CD14-positive monocyte (primary cell): Measurements from ENCODE around the gene GRIK4. TPM values are rescaled to one million over a fixed set of nuclear protein-coding genes. Genes with fewer than 3 reads are reported as not detected.

ENCODE experiments used
- DNase-seq, 3 donors: peaks; one replicate each; pipeline ENCODE4 v3.0.0-alpha.2; 2011 to 2022
- H2AFZ ChIP-seq: 2 replicates; pipeline ENCODE4 v1.6.0; 2012; ENCODE audit warnings: mild to moderate bottlenecking, low read depth, low read length, inconsistent platforms; ENCODE audit not compliant: insufficient read depth, poor library complexity, severe bottlenecking
- H3K27ac ChIP-seq, 2 donors: 1 replicate in 1 of 2; 2 replicates in 1 of 2; pipeline ENCODE4 v1.5.1; 2012 to 2013; ENCODE audit warnings: low read length in 2 of 2, control low read depth in 1 of 2, inconsistent platforms in 1 of 2, low read depth in 1 of 2, mild to moderate bottlenecking in 1 of 2
- H3K27me3 ChIP-seq, 2 donors: one replicate each; pipeline versions ENCODE4 v1.6.0 to v1.6.1; 2011 to 2013; ENCODE audit warnings: low read length in 2 of 2; ENCODE audit not compliant: control insufficient read depth in 2 of 2, insufficient read depth in 2 of 2
- H3K36me3 ChIP-seq, 2 donors: replicated peaks in 1 of 2; 1 replicate in 1 of 2; 2 replicates in 1 of 2; pipeline versions ENCODE4 v1.5.1 to v1.6.1; 2012 to 2013; ENCODE audit warnings: low read length in 2 of 2, control low read depth in 1 of 2, inconsistent platforms in 1 of 2, mild to moderate bottlenecking in 1 of 2; ENCODE audit not compliant: insufficient read depth in 2 of 2, control insufficient read depth in 1 of 2
- H3K4me1 ChIP-seq, 2 donors: 1 replicate in 1 of 2; 2 replicates in 1 of 2; pipeline versions ENCODE4 v1.5.1 to v1.6.1; 2012 to 2013; ENCODE audit warnings: low read length in 2 of 2, control low read depth in 1 of 2, inconsistent platforms in 1 of 2, mild to moderate bottlenecking in 1 of 2, moderate library complexity in 1 of 2; ENCODE audit not compliant: insufficient read depth in 2 of 2, control insufficient read depth in 1 of 2
- H3K4me2 ChIP-seq: replicated peaks from 2 replicates; pipeline ENCODE3; 2012; ENCODE audit warnings: low read length, moderate library complexity, mild to moderate bottlenecking; ENCODE audit not compliant: poor library complexity, severe bottlenecking; ENCODE audit errors: extremely low read depth
- H3K4me3 ChIP-seq, 3 experiments: fragments of 200-600 bp in 1 of 3; sonication (generic) in 1 of 3; replicated peaks in 1 of 3; 1 replicate in 2 of 3; 2 replicates in 1 of 3; pipeline ENCODE4 v1.5.1; 2011 to 2013; ENCODE audit warnings: low read length in 3 of 3, mild to moderate bottlenecking in 3 of 3, control low read depth in 2 of 3, low read depth in 2 of 3, inconsistent platforms in 1 of 3, moderate library complexity in 1 of 3
- H3K79me2 ChIP-seq: 2 replicates; pipeline ENCODE4 v1.6.0; 2012; ENCODE audit warnings: mild to moderate bottlenecking, control low read depth, inconsistent platforms, low read length, moderate library complexity; ENCODE audit not compliant: insufficient read depth
- H3K9ac ChIP-seq: 2 replicates; pipeline ENCODE4 v1.6.0; 2017; ENCODE audit warnings: low read length, mild to moderate bottlenecking; ENCODE audit not compliant: insufficient read depth, poor library complexity, severe bottlenecking
- H3K9me3 ChIP-seq, 2 donors: replicated peaks in 1 of 2; 1 replicate in 1 of 2; 2 replicates in 1 of 2; pipeline versions ENCODE4 v1.5.1 to v1.6.1; 2012 to 2013; ENCODE audit warnings: low read length in 2 of 2, control low read depth in 1 of 2; ENCODE audit not compliant: control insufficient read depth in 1 of 2, insufficient read depth in 1 of 2
- H4K20me1 ChIP-seq: 2 replicates; pipeline ENCODE4 v1.6.0; 2012; ENCODE audit warnings: mild to moderate bottlenecking, low read length, control low read depth, moderate library complexity; ENCODE audit not compliant: insufficient read depth
- H3K27ac Mint-ChIP-seq, 7 donors: one replicate each; pipeline ENCODE4 v1.8.0; 2020; ENCODE audit warnings: mild to moderate bottlenecking in 7 of 7, mixed read lengths in 7 of 7, moderate library complexity in 6 of 7, inconsistent platforms in 2 of 7
- H3K27me3 Mint-ChIP-seq, 3 donors: one replicate each; pipeline ENCODE4 v1.8.0; 2021 to 2022; ENCODE audit warnings: low read depth in 3 of 3, mild to moderate bottlenecking in 3 of 3, mixed read lengths in 3 of 3, moderate library complexity in 3 of 3, inconsistent platforms in 1 of 3
- H3K36me3 Mint-ChIP-seq, 2 donors: one replicate each; pipeline ENCODE4 v1.8.0; 2020; ENCODE audit warnings: mixed read lengths in 2 of 2, inconsistent platforms in 1 of 2, mild to moderate bottlenecking in 1 of 2
- H3K4me1 Mint-ChIP-seq: one replicate; pipeline ENCODE4 v1.8.0; 2020; ENCODE audit warnings: mild to moderate bottlenecking, mixed read lengths
- H3K4me3 Mint-ChIP-seq, 2 donors: one replicate each; pipeline ENCODE4 v1.8.0; 2020; ENCODE audit warnings: mild to moderate bottlenecking in 2 of 2, mixed read lengths in 2 of 2, moderate library complexity in 1 of 2
- H3K9me3 Mint-ChIP-seq, 7 donors: one replicate each; pipeline ENCODE4 v1.8.0; 2020 to 2022; ENCODE audit warnings: mixed read lengths in 7 of 7, mild to moderate bottlenecking in 6 of 7, moderate library complexity in 6 of 7, inconsistent platforms in 2 of 7
- WGBS: methylation state at CpG from one replicate; pipeline ENCODE4 v1.1.5; 2013; ENCODE audit warnings: missing lambda C conversion rate; ENCODE audit not compliant: insufficient coverage; 5-methylcytosine and 5-hydroxymethylcytosine counted together
- intact Hi-C, 2 donors: fragments of 100-400 bp; cut with micrococcal nuclease; formaldehyde crosslinking; loops; one replicate each; pipeline versions ENCODE4 v1.15.0 to v1.15.1; 2023
- polyA plus RNA-seq, 3 donors: library from polyadenylated mRNA; depleted of rRNA in 1 of 3; unstranded in 2 of 3; stranded (reverse) in 1 of 3; fragments of 300-500 nt in 2 of 3; fragments of >200 nt in 1 of 3; fragmentation: Illumina TruSeq in 2 of 3; gene quantifications; 1 replicate in 2 of 3; 2 replicates in 1 of 3; pipeline ENCODE4 v1.2.3, GENCODE V29; 2012 to 2021
- TF ChIP-seq, protein P1 (sequence below): fragments of 200-600 bp; IDR thresholded peaks from one replicate; pipeline ENCODE4 v1.8.0; 2022; ENCODE audit warnings: antibody characterized with exemption, mild to moderate bottlenecking

GRIK4 gene
- polyA plus RNA-seq, 3 donors, result not detected

DNA sequence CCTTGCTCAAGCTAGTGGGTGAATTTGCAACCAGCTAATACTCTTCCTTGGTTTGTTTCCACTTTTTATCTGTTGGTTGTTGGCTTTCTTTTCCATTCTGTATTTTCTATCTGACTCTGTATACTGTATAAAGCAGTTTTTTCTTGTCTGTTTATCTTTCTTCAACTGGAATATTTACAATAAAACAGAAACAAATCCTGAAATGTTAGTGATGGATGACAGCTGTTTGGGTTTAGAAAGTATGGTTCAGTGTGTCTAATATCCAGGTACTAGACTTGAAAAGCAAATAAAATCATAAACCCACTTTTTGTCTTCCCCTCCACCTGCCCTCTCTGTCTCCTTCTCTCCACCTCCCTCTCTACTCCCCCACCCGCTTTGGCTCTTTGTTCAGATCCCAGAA, 477.1 kb downstream of the GRIK4 start:
- H3K4me1 Mint-ChIP-seq, result peaks cover 10% of the 10 kb centered on the region
- Histone ChIP-seq H3K4me3 (no peak overlapping the region), H3K27ac (no peak overlapping the region), H3K4me2 (no peak overlapping the region), H3K27me3 (peaks cover 16 to 40% of the 10 kb centered on the region in 2 donors), H2AFZ (no peak overlapping the region), H3K36me3 (no peaks in the 10 kb centered on the region), H3K4me1 (peaks cover 4 to 5% of the 10 kb centered on the region in 2 donors), H4K20me1 (no peaks in the 10 kb centered on the region), H3K9ac (no peak overlapping the region), H3K9me3 (no peaks in the 10 kb centered on the region), H3K79me2 (no peaks in the 10 kb centered on the region)
- H3K27ac Mint-ChIP-seq, result no peak overlapping the region
- no peaks in the 10 kb centered on the region for H3K36me3 Mint-ChIP-seq
- no peaks in the 10 kb centered on the region for H3K9me3 Mint-ChIP-seq
- peaks cover 30 to 33% (median 33%) of the 10 kb centered on the region in 3 donors for H3K27me3 Mint-ChIP-seq
- TF ChIP-seq, protein P1, sequence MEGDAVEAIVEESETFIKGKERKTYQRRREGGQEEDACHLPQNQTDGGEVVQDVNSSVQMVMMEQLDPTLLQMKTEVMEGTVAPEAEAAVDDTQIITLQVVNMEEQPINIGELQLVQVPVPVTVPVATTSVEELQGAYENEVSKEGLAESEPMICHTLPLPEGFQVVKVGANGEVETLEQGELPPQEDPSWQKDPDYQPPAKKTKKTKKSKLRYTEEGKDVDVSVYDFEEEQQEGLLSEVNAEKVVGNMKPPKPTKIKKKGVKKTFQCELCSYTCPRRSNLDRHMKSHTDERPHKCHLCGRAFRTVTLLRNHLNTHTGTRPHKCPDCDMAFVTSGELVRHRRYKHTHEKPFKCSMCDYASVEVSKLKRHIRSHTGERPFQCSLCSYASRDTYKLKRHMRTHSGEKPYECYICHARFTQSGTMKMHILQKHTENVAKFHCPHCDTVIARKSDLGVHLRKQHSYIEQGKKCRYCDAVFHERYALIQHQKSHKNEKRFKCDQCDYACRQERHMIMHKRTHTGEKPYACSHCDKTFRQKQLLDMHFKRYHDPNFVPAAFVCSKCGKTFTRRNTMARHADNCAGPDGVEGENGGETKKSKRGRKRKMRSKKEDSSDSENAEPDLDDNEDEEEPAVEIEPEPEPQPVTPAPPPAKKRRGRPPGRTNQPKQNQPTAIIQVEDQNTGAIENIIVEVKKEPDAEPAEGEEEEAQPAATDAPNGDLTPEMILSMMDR, result no peak
- no CpG with 5 or more reads among the region's 1 CpG for WGBS
- no peak for DNase-seq
- no peak overlapping the region for H3K4me3 Mint-ChIP-seq
- intact Hi-C loops, result no loop called here

DNA sequence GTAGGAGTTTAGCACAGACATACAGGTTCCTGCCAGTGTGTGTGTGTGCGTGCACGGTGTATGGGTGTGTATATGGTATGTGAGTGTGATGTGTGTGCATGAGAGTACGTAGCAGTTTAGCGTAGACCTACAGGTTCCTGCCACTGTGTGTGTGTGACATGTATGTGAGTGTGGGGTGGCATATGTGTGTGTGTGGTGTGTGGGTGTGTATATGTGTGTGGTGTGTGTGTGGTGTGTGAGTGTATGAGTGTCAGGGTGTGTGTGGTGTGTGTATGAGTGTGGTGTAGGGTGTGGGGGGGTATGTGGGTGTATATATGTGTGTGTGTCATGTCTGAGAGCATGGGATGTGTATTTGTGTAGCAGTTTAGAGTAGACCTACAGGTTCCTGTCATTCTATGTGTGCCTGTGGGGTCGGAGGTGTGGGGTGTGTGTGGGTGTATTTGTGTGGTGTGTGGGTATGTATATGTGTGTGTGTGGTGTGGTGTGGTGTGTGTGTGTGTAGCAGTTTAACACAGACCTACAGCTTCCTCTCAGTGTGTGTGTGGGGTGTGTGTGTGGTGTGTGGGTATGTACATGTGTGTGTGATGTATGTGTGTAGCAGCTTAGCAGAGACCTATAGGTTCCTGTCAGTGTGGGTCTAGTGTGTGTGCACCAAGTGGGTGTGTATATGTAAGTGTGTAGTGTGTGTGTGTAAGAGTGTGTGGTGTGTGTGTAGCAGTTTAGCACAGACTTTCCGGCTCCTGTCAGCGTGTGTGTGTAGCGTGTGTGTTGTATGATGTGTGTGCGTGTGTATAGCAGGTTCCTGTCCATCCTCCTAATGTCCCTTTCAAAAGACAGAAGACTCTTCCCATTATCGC, 480.5 kb downstream of the GRIK4 start:
- H3K27me3 Mint-ChIP-seq, result peaks cover 7 to 11% (median 8%) of the 10 kb centered on the region in 3 donors
- Histone ChIP-seq H3K36me3 (no peaks in the 10 kb centered on the region), H3K27ac (no peak overlapping the region), H4K20me1 (no peaks in the 10 kb centered on the region), H3K9me3 (no peaks in the 10 kb centered on the region), H3K9ac (no peak overlapping the region), H3K4me1 (no peaks in the 10 kb centered on the region), H3K4me2 (no peak overlapping the region), H2AFZ (no peak overlapping the region), H3K79me2 (no peaks in the 10 kb centered on the region), H3K27me3 (peaks cover 4 to 15% of the 10 kb centered on the region in 2 donors), H3K4me3 (no peak overlapping the region)
- TF ChIP-seq, protein P1, result no peak
- intact Hi-C loops, result no loop called here
- no peaks in the 10 kb centered on the region for H3K4me1 Mint-ChIP-seq
- H3K36me3 Mint-ChIP-seq, result no peaks in the 10 kb centered on the region
- H3K27ac Mint-ChIP-seq, result no peak overlapping the region
- no peaks in the 10 kb centered on the region for H3K9me3 Mint-ChIP-seq
- DNase-seq, result no peak
- WGBS, result 96% methylated on average over 5 of the region's 10 CpGs
- no peak overlapping the region for H3K4me3 Mint-ChIP-seq
